ENCODE results near the gene ABHD18.
"Not testable (repeated sequence)": the region's sequence is repeated elsewhere in the genome, so short reads cannot be mapped to it uniquely, and the experiment has no call there.

Gene ABHD18

DNA sequence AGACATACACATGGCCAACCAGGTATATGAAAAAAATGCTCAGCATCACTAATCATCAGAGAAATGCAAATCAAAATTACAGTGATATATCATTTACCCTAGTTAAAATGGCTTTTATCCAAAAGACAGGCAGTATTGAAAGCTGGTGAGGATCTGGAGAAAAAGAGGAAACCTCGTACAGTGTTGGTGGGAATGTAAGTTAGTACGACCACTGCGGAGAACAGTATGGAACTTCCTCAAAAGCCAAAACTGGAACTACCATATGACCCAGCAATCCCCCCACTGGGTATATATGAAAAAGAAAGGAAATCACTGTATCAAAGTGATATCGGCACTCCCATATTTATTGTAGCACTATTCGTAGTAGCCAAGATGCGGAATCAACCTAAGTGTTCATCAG is 23.4 kb downstream of the ABHD18 start:
- no peak for FAIRE-seq

DNA sequence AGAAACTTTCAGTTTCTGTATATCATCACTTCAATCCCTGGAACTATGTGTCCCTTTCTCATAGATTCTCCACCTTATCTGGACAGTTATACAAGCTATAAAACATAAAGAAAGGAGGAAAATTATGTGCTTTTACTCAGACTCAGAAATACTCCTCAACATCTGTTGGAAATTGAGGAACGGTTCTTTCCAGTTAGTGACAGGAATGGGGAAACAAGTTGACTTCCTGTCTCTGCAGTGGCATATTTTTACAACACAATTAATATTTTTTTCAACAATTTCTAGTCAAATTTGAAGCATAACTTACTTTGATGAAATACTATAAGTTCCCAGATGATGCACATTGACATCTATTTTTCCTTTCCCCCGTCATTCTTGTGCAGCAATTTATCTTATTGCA is 27.9 kb downstream of the ABHD18 start:
- FAIRE-seq (no peak), DNase-seq (ENCODE audit: low spot score) (no peak)

More for the DNA sequence above, 23.4 kb downstream of the ABHD18 start:
- no peak for DNase-seq (ENCODE audit: low spot score)

DNA sequence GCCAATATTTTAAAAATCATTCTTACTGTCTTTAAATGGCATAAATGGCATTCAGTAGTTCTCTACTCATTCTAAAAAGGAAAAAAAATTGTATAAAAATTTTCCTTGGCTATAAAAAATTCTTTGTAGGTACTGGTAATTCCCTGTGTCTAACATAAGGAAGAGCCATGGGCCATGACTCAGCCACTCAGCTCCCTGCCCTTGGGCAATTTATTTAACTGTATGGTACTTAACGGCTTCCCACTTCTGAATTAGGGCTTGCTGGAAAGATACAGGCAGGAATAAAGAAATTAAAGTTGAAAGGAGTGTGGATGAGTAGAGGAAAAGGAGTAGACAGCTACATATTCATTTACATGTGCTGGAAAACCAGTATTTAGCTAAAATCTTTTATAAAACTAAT is 30.6 kb downstream of the ABHD18 start:
- no peak for FAIRE-seq
- DNase-seq (ENCODE audit: low spot score): no peak

DNA sequence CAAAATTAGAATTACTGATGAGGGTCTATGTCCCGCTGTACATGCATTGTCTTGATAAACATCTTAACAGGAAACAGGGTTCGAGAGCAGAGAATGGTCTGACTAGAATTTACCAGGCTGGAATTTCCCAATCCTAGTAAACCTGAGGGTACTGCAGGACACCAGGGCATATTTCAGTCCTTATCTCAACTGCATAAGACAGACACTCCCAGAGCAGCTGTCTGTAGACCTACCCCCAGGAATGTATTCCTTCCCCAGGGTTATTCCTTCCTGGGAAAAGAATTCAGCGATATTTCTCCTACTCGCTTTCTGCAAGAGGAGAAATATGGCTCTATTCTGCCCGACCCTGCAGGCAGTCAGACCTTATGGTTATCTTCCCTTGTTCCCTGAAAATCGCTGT is 31.3 kb downstream of the ABHD18 start:
- FAIRE-seq; DNase-seq (ENCODE audit: low spot score): not testable (repeated sequence)

DNA sequence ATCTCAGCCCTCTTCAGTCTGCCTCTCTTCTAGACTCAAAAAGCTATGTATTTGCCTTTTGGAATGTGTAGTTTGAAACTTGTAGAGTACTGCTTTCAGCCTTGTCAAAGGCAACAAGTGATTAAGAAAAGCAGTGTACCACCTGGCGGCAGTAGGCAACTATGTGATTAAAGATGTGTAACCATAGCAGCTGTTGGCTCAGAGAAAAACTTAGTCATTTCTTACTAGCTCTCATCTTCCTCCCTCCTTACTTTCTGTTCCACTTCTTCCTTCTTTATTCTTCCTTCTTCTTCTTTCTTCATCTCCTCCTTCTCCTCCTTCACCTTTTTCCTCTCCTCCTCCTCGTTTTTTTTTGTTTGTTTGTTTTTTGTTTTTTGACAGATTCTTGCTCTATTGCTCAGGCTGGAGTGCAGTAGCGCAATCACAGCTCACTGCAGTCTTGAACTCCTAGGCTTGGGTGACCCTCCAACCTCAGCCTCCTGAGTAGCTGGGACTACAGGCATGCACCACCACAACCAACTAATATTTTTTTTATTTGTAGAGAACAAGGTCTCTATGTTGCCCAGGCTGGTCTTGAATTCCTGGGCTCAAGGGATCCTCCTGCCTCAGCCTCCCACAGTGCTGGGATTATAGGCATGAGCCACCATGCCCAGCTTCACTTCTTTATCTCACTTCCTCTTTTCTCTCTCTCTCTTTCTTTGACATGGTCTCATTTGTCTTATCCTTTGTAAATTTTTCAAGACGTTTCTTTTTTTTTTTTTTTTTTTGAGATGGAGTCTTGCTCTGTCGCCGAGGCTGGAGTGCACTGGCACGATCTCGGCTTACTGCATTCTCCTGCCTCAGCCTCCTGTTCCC is 32.6 kb downstream of the ABHD18 start:
- no peak for FAIRE-seq
- DNase-seq (ENCODE audit: low spot score): peak; percentile 44

DNA sequence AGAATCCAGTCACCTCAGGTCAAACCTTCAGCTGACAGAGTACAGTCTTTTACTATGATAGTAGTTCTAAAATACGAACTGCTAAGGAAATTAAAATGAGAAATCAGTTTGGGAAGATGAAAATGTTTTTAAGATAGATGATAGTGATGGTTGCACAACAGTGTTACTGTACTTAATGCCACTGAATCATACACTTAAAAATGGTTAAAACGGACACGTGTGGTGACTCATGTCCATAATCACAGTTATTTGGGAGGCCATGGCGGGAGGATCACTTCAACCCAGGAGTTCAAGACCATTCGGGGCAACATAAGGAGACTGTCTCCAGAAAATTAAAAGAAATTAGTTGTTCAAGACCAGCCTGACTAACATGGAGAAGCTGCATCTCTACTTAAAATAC is 41.4 kb downstream of the ABHD18 start:
- DNase-seq (ENCODE audit: low spot score): no peak
- FAIRE-seq: no peak

DNA sequence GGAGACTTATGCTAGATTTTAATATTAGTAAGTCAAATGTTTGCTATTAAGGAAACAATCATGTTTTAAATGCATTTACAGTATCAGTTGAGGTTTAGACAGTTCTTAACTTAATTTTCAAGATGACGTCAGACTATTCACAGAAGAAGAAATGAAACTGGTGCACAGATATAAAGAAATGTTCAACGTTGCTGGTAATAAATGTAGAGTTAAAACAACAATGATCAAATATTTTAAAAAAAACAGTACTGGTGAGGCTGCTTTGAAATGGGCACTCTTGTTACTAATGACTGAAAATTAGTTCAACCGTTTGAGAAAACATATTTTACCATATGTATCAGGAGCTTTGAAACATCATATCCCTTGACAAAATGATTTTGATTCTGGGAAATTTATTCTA is 44.2 kb downstream of the ABHD18 start:
- no peak for DNase-seq (ENCODE audit: low spot score)
- FAIRE-seq: no peak

DNA sequence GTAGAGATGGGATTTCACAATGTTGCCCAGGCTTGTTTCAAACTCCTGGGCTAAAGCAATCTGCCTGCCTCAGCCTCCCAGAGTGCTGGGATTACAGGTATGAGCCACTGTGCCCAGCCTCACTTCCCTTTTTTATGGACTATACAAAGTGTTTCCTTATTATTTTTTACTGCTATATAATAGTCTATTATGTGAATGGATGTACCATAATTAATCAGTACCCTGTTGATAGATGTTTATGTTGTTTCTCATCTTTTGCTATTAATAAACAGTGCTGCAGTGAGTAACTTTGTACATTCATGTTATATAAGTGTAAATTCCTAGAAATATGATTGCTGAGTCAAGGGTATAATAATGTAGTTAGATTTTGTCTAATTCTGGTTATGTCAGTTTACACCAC is 60.1 kb downstream of the ABHD18 start:
- no peak for DNase-seq (ENCODE audit: low spot score)
- no peak for FAIRE-seq

DNA sequence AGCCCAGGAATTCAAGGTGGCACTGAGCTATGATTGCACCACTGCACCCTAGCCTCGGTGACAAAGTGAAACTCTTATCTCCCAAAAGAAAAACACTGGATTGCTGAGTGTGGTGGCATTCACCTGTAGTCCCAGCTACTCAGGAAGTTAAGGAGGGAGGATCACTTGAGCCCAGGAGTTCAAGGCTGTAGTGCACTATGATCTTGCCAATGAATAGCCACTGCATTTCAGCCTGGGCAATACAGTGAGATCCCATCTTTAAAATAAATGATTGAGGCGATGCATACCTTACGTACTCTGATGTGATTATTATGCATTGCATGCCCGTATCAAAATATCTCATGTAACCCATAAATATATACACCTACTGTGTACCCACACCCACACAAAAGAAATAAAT is 64.7 kb downstream of the ABHD18 start:
- FAIRE-seq: no peak
- DNase-seq (ENCODE audit: low spot score): no peak

DNA sequence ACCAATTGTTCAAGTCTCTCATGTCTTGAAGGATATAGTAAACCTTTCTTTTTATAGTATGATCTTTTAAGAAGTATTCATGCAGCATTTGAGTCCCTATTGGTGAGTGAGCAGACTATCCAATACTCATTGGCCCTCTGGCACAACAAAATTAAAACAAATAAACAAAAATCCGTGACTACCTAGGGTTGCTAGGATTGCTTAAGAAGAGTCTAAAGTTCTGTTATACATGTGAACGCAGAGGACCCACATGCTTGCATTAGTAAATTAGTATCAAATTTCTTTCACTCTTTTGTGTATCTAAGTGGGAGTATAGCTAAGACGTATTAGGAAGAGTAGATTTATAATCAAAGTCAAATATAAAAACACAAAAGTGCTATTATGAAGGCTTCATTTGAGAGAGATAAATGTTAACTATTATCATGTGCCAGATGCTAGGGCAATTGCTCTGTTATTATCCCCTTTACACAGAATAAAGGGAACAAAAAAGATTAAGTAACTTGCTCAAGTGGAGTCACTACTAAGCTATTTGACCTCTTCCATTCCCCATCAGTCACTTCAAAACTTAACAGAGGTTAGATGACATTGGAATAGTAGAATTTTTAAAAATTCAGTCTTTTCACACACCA is 66.7 kb downstream of the ABHD18 start:
- DNase-seq (ENCODE audit: low spot score) (no peak), FAIRE-seq (no peak)

DNA sequence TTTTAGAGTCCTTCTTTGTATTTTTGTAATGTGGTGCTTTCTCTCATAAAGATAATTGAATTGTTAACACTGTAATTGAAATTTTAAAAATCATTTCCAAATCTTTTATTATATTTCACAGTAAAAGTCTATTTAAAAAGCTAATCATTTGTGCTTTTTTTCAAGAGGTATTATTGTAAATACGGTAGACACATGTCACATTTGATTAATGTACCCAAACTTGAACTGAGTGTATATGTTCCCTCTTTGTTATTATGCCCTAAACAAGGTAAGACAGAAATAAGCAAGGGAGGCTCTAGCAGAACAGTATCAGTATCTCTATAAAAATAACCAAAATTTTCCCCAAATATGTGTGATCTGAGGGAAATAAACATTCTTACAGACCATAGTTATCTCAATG is 74.4 kb downstream of the ABHD18 start:
- FAIRE-seq: no peak
- DNase-seq (ENCODE audit: low spot score): no peak

DNA sequence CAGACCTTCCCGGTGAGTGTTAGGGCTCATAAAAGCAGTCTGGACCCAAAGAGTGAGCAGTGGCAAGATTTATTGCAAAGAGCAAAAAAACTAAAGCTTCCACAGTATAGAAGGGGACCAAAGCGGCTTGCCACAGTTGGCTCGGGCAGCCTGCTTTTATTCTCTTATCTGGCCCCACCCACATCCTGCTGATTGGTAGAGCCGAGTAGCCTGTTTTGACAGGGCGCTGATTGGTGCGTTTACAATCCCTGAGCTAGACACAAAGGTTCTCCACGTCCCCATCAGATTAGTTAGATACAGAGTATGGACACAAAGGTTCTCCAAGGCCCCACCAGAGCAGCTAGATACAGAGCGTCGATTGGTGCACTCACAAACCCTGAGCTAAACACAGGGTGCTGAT is 81.8 kb downstream of the ABHD18 start:
- DNase-seq (ENCODE audit: low spot score); FAIRE-seq: not testable (repeated sequence)

DNA sequence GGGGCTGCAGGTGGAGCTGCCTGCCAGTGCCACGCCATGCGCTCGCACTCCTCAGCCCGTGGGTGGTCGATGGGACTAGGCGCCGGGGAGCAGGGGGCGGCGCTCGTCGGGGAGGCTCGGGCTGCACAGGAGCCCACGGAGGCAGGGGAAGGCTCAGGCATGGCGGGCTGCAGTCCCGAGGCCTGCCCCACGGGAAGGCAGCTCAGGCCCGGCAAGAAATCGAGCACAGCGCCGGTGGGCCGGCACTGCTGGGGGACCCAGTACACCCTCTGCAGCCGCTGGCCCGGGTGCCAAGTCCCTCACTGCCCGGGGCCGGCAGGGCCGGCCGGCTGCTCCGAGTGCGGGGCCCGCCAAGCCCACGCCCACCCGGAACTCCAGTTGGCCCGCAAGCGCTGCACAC is 82.3 kb downstream of the ABHD18 start:
- not testable (repeated sequence) for DNase-seq (ENCODE audit: low spot score); FAIRE-seq

DNA sequence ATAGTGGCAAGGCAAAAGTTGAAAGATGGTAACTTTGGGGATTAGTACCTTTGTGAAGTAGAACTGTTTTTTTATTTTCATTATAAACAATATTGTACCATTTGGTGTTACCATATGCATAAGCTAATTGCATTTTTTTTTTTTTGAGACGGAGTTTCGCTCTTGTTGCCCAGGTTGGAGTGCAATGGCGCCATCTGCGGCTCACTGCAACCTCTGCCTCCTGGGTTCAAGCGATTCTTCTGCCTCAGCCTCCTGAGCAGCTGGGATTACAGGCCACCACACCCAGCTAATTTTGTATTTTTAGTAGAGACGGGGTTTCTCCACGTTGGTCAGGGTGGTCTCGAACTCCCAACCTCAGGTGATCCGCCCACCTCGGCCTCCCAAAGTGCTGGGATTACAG is 86.0 kb downstream of the ABHD18 start:
- FAIRE-seq; DNase-seq (ENCODE audit: low spot score): not testable (repeated sequence)

DNA sequence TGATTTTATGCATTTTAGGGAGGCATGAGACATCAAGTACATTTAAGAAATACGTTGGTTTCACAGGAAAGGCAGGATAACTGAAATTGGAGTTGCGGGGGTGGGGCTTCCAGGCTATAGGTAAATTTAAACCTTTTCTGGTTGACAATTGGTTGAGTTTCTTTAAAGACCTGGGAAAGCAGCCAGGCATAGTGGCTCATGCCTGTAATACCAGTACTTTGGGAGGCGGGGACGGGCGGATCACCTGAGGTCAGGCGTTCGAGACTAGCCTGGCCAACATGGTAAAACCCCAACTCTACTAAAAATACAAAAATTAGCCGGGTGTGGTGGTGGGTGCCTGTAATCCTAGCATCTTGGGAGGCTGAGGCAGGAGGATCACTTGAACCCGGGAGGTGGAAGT is 89.7 kb downstream of the ABHD18 start:
- DNase-seq (ENCODE audit: low spot score); FAIRE-seq: not testable (repeated sequence)

DNA sequence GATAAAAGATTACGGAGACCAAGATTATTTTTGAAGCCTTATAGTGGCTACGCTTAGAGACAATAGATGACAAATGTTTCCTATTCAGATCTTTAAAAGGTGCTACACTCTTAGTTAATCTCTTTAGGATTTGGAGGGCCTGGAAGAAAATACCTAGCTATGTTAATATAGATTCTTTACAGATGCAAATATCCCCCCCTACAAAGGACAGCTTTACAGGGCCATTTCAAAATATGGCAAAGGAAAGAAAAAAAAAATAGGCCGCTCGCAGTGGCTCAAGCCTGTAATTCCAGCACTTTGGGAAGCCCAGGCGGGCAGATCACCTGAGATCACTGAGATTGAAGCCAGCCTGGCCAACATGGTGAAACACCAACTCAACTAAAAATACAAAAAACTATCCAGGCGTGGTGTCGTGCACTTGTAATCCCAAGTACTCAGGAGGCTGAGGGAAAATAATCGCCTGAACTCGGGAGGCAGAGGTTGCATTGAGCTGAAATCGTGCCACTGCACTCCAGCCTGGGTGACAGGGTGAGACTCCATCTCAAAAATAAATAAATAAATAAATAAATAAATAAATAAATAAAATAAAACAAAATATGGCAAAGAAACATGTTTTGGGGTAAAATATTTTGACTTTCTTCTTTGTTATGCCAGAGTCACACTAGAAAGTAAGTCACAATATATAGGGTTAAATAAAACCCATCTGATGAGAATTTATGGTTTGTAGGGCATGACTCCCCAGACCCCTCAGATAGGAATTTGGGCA is 90.4 kb downstream of the ABHD18 start:
- not testable (repeated sequence) for FAIRE-seq; DNase-seq (ENCODE audit: low spot score)

DNA sequence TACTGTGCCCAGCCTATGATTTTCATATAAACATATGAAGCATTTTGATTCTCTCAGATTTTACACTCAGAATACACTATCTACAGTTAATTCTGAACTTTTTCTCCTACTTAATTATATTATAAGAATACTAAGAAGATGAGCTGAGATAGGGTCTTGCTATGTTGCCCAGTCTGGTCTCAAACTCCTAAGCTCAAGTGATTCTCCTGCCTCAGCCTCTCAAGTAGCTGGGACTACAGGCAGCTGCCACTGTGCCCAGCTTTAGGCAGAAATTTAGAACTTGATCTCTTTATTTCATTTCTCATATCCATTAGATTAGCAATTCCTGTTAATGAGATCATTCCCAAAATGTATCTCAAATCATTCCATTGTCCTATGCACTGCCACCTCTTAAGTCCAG is 91.2 kb downstream of the ABHD18 start:
- DNase-seq (ENCODE audit: low spot score) (no peak), FAIRE-seq (no peak)

DNA sequence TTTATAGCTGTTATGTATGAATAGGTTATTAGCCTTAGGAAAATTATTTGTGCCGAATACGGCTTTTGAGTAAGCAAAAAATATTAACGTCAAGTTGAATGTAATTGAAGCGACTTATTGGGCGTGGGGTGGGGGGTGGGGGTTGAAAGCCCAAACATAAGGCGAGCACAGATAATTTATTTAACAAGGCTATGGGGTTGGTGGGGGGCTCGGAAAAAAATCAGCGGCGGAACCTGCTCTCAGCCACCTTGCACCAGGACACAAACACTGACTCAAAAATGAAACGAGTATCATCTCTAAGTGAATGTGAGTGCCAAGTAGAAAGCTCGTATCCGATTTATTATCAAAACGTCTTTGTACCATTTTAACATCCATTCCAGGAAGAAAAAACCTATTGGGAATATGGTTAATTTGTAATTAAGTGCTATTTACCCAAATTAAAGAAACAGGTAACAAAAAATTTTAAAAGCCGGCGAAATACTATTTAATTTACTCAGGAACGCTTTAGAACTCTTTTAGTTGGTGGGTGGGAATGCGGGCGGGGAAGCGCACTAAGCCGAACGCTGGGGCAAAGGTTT is 95.0 kb downstream of the ABHD18 start:
- DNase-seq (ENCODE audit: low spot score) (no peak), FAIRE-seq (no peak)

DNA sequence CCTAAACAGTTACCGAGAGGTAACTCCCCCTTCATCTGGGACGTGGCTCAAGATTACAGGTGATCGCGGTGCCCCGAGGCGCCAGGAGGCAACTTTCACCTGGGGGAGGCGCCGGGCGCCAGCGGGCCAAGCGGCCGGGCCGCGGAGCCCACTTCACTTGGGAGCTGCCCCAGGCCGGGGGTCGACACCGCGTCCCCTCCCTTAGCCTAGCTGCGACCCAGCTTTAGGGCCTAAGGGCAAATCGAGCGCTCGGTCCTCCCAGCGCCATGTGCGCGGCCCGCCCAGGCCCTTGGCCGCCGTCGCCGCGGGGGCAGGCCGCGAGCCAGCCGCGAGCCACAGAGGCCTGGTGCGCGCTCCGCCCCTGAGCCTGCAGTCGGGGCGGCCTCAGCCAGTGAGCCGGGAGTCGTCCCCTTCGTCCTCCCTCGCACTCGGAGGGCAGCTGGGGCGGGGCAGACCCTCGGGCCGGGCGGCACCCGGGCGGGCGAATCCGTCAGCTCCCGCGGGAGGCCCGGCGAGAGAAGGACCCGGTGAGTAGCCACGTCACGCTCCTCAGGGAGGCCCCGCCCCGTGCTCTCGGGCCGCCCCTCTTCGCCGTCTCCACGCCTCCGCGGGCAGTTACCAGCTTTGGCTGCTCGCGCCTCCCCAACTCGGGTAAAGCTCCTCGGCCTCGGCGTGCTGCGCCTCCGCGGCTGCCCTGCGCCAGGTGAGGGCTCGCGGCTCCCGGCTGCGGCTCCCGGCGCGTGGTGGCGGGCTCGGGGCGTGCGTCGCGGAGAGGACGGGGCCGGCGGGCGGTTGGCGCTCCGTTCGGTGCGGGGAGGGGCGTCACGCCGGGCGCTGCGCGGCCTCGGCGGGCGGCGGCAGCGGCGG is 95.7 kb downstream of the ABHD18 start, which contains the start of gene LARP1B:
Gene LARP1B (plus strand): TSS at position 614 of the 867 bp plus-strand sequence. CDS start 13,640 bp downstream, outside the sequence.
- DNase-seq (ENCODE audit: low spot score): peak; percentile 91
- peak; percentile 22 for FAIRE-seq

All from RCC 7860 (cell line).